Nucleus accumbens (tissue), 56 donors: ENCODE data around the gene GH1.
"Not testable (repeated sequence)": the region's sequence is repeated elsewhere in the genome, so short reads cannot be mapped to it uniquely, and the experiment has no call there.

Source experiments
- DNase-seq, 56 donors: peaks; one replicate each; lab custom pipeline; 2025; lab: John Stamatoyannopoulos, UW

GH1 gene

GRCh38 chr17:63928172-63928666, 9.6 kb upstream of the GH1 start:
- DNase-seq = no peak

DNA sequence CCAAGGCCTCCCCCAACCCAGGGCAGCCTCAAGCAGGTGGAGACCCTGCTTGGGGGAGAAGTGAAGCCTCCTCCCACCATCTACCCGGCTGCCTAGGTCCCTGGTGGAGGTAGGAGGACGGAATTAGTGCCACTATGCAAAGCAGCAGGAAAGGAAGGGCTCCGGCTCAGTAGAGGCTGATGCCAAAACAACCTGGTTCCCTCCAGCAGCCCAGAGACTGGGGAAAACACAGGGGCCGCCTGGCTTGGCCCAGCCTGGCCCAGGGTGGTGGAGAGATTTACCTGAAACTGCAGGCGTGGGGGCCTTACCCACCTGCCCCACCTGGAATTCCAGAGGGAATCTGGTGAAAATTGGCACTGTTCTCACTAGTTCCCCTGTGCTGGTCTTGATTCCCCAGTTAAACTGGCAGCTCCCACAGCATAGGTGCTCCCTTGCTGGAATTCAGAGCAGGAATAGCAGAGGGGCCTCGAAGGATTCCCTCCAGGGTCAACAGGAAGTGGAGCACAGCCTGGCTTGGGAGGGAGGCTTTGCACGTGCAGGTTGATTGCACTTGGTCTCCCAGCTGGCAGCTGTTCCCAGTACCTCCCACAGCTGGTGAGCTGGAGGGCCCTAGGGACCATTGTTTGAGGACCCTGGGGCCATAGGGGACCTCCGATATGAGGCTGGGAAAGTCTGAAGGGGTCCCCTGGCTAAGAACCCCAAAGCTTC, 9.0 kb upstream of the GH1 start:
- no peak for DNase-seq

DNA sequence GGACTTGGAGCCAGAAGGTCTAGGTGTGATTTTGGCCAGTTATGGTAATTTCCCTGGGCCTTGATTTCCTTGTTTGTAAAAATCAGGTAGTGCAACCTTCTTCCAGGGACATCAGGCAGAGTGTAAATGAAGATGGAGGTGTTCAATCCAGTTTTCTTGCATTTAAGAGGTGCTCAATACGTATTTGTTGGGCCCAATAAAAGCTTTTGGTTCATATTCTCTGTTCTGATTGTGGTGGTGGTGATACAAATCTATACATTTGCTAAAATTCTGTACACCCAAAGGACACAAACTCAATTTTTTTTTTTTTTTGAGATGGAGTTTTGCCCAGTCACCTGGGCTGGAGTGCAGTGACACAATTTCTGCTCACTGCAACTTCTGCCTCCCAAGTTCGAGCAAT, 7.5 kb upstream of the GH1 start:
- DNase-seq = no peak

DNA sequence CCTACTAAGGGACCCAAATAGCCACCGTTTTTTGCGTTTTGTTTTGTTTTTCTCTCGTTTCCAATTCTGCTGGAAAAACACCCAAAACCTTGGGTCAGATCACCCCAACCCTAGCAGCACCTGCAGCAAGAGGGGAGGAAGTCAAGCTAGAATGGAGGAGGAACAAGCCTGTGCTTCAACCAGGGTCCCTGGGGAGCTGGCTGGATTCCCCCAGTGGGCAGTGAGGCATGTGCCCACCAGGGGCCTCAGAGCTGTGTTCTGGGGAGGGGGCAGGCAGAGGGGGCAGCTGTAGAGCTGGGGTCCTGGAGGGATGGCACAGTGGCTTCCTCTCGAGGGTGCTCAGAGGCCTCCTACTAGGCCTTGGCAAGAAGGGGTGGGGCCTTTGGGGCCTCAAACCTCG, 7.0 kb upstream of the GH1 start:
- no peak for DNase-seq

DNA sequence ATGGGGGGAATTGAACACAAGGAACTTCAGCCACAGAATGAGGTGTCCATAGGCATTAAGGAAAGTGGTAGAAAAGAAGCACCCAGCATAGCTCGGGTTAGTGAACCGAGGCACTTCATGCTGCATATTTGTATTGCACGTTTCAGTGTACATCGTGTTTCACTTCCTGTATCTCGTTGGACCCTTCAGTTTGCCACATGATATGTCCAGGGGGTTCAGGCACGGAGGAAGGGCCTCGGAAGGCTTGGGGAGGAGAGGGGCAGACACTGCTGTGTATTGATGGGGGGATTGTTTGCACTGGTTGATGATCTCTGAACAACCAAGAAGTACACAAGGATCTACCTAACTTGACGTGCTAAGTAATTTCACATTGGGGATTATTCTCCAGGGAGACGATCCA, 3.8 kb upstream of the GH1 start:
- DNase-seq = not testable (repeated sequence)

DNA sequence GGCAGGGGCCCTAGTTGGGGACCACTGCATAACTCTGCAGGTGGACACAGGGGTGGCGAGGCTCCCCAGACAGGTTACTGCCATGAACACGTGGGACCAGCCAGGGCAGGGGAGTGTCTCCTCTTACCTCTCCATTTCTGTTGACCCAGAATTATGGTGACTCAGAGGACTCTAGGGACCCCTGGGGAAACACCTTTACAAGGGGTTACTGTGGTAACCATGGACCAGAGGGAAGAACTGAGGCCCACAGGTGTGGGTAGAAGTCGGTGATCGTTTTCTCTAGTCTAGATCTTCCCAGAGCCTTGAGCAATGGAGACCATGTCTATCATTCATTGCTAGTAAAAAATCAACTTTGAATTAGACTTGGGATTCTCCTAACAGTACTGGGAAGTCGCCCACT, 2.1 kb upstream of the GH1 start:
- DNase-seq = not testable (repeated sequence)

- DNase-seq = not testable (repeated sequence)
Measured at GRCh38 chr17:63920050-63920449, 1.4 kb upstream of the GH1 start.

DNA sequence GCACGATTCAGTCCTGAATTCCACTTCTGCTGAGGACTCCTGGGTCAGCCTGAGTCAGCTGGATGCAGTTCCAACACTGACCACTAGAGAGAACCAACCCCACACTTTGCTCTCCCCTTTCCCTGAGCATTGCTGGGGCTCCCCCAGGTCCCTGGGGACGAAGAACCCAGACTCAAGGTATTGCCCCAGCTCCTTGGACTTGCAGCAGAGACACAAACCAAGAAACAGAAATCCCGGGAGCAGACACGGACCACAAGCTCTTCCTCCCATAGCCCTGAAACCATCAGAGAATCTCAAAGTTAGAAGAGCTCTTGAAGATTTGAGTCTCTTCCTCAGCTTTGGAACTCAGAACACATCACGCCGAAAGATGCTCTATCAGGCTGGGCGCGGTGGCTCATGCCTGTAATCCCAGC, 678 bp upstream of the GH1 start:
- DNase-seq = peak in 27 of 56 donors; percentile 1 to 57 (median 15)

DNA sequence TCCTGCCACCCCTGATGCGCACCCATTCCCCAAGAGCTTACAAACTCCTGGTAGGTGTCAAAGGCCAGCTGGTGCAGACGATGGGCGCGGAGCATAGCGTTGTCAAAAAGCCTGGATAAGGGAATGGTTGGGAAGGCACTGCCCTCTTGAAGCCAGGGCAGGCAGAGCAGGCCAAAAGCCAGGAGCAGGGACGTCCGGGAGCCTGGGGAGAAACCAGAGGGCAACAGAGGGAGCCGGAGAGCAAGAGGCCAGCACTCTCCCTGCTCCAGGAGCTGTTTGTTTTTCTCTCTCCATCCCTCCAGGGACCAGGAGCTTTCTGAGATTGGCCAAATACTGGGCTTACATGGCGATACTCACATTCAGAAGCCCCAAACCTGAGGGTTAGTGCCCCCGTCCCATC, 334 bp downstream of the GH1 start:
- DNase-seq = no peak

- no peak for DNase-seq
Measured at GRCh38 chr17:63917646-63918045, 993 bp downstream of the GH1 start.

- DNase-seq = not testable (repeated sequence)
Measured at GRCh38 chr17:63917206-63917605, 1.4 kb downstream of the GH1 start.

DNA sequence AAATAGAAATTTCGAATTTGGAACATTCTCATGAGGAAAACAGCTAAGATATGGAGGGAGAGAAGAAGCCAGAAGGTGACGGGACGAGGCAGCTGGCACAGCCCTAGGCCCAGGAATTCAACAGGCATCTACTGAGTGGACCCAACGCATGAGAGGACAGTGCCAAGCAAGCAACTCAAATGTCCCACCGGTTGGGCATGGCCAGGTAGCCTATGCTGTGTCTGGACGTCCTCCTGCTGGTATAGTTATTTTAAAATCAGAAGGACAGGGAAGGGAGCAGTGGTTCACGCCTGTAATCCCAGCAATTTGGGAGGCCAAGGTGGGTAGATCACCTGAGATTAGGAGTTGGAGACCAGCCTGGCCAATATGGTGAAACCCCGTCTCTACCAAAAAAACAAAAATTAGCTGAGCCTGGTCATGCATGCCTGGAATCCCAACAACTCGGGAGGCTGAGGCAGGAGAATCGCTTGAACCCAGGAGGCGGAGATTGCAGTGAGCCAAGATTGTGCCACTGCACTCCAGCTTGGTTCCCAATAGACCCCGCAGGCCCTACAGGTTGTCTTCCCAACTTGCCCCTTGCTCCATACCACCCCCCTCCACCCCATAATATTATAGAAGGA, 2.0 kb downstream of the GH1 start:
- DNase-seq = no peak

DNA sequence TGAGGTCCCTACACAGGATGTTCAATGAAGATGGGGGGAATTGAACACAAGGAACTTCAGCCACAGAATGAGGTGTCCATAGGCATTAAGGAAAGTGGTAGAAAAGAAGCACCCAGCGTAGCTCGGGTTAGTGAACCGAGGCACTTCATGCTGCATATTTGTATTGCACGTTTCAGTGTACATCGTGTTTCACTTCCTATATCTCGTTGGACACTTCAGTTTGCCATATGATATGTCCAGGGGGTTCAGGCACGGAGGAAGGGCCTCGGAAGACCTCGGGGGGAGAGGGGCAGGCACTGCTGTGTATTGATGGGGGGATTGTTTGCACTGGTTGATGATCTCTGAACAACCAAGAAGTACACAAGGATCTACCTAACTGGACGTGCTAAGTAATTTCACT, 2.9 kb downstream of the GH1 start:
- DNase-seq = not testable (repeated sequence)

DNA sequence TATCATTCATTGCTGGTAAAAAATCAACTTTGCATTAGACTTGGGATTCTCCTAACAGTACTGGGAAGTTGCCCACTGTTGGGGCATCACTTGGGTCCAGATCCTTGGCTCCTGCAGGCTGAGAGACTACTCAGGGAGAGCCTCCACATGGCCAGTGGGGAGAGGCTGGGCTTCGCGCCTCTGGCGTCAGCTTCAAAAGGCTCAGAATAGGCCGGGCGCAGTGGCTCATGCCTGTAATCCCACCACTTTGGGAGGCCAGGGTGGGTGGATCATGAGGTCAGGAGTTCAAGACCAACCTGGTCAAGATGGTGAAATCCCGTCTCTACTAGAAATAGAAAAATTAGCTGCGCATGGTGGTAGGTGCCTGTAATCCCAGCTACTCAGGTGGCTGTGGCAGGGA, 4.2 kb downstream of the GH1 start:
- no peak for DNase-seq

DNA sequence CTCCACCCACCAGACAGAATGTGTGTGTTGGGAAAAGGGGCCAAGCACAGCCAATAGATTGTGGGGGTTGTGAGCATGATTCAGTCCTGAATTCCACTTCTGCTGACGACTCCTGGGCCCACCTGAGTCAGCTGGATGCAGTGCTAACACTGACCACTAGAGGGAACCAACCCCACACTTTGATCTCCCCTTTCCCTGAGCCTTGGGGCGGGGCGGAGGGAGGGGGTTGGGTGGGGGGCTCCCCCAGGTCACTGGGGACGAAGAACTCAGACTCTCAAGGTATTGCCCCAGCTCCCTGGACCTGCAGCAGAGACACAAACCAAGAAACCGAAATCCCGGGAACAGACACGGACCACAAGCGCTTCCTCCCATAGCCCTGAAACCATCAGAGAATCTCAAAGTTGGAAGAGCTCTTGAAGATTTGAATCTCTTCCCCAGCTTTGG, 7.0 kb downstream of the GH1 start:
- peak in 15 of 56 donors; percentile 4 to 60 (median 12) for DNase-seq

DNA sequence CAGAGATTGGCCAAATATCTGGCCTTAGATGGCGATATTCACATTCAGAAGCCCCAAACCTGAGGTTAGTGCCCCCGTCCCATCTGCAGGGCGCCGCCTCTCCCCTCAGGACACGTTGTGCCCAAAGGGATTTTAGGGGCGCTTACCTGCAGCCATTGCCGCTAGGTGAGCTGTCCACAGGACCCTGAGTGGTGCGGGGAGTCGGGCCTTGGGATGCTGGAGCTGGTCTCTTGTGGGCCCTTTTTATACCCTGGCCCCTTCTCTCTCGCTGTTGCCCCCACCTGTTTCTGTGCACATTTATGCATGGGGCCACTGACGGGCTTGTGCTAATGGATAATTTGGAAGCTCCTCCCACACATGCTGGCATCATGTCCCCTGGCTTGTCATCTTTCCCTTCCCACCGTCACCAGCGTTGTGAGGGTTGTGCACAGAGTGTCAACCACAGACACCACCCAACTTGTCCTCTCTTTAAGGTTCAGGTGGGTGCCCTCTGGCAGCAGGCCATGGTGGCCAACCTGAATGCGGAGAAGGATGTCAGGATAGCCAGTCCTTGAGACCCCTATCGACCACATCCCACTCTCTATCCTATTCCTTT, 7.5 kb downstream of the GH1 start, which contains the start of gene CSHL1:
Gene CSHL1, minus strand, starts transcription at position 218 of the 595 bp plus-strand sequence. Its CDS starts 62 bp downstream, at position 156.
- peak in 1 of 56 donors; percentile 23 for DNase-seq

- no peak for DNase-seq
Measured at GRCh38 chr17:63910096-63910495, 8.5 kb downstream of the GH1 start.

DNA sequence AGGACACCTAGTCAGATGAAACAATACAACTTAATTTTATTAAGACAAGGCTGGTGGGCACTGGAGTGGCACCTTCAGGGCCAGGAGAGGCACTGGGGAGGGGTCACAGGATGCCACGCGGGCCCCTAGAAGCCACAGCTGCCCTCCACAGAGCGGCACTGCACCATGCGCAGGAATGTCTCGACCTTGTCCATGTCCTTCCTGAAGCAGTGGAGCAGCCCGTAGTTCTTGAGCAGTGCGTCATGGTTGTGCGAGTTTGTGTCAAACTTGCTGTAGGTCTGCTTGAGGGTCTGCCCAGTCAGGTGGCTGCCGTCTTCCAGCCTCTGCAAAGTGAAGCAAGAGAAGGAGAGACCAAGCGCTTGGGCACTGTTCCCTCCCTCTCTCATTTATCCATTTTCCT, 9.1 kb downstream of the GH1 start:
- DNase-seq = not testable (repeated sequence)

DNA sequence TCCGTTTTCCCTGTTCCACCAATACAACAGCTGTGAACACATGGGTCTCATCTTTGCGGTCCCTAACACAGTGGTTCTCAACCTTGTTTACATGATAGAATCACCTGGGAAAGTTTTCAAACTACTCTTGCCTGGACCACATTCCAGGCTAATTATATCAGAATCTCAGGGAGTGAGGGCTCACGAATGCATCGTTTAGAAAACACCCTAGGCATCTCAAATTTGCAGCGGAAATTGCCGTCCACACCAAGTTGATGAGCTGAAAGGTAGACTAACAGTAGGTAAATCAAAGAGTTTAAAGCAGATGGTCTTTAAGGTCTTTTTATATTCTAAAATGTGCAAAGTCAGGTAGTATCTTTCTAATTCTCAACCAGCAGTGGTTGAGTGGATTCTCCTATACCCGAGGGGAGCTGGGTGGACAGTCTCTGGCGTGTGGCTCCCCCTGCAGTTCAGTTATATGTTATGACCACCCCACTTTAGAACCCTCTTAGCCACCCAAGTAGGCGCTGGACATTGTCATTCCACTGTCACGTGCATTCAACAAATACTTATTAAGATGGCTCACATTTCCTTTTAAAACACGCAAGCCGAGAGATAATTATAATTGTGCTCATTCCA, 11.4 kb downstream of the GH1 start:
- DNase-seq = not testable (repeated sequence)

DNA sequence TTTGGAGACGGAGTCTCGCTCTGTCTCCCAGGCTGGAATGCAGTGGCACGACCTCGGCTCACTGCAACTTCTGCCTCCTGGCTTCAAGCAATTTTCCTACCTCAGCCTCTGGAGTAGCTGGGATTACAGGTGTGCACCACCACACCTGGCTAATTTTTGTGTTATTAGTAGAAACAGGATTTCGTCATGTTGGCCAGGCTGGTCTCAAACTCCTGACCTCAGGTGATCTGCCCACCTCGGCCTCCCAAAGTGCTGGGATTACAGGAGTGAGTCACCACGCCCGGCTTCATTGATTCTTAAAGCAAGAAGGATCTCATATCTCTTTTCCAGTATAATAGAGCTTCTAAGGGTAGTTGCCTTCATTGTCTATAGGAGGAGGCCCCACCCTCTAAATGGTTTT, 13.8 kb downstream of the GH1 start:
- DNase-seq = not testable (repeated sequence)

GRCh38 chr17:63903787-63904201, 14.8 kb downstream of the GH1 start:
- not testable (repeated sequence) for DNase-seq
